Measurements from ENCODE around the gene PEF1. TPM values are rescaled to one million over a fixed set of nuclear protein-coding genes. Genes with fewer than 3 reads are reported as not detected.

The PEF1 gene
- total and polyA plus RNA-seq, 2 donors (not counting 1 experiment from before 2014, with no cell fraction given): 36.7 to 49.4 TPM

DNA sequence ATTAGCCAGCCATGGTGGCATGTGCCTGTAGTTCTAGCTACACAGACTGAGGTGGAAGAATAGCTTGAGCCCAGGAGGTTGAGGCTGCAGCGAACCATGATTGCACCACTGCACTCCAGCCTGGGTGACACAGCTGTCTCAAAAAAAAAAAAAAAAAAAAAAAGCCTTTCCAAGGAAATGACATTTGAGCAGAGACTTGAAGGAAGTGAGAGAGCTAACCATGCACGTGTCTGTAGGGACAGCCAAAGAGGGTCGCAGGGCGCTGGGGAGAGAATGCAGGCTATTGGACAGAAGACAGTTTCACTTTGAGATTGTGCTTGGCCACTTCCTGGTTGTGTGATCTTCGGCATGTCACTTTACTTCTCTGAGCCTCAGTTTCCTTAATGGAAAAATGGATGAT lies 20.4 kb downstream of the PEF1 start:
- ATAC-seq (ENCODE audit: low read depth): no peak
- Mint-ChIP-seq H3K27ac (no peak overlapping the region), H3K27me3 (peaks cover 4% of the 10 kb centered on the region), H3K4me1 (peaks cover 7% of the 10 kb centered on the region), H3K4me3 (no peak overlapping the region), H3K9me3 (ENCODE audit: insufficient read depth) (no peaks in the 10 kb centered on the region)
- H2AFZ ChIP-seq (ENCODE audit: insufficient read depth, low read depth, low read length, poor library complexity, severe bottlenecking): no peak overlapping the region
- H3K79me2 ChIP-seq (ENCODE audit: control insufficient read depth, insufficient read depth, low read length): no peaks in the 10 kb centered on the region
- WGBS (ENCODE audit: insufficient coverage): 46% methylated on average over 5 of the region's 5 CpGs
- H3K27ac ChIP-seq (ENCODE audit: low read length in 2 of 2): no peak overlapping the region
- no peaks in the 10 kb centered on the region for H4K20me1 ChIP-seq (ENCODE audit: control insufficient read depth, insufficient read depth, low read length, poor library complexity, severe bottlenecking)
- ChIA-PET POLR2A (no interaction called here), CTCF (no interaction called here)
- DNase-seq: peak; percentile 9
- no peak overlapping the region for H3K9ac ChIP-seq (ENCODE audit: low read length)
- H3K27me3 ChIP-seq (replicated peaks in 1 of 4; ENCODE audit: control extremely low read depth in 1 of 4, control insufficient read depth in 3 of 4, insufficient read depth in 4 of 4, low read length in 3 of 4): peaks cover 0 to 5% (median 0%) of the 10 kb centered on the region in 4 experiments
- peaks cover 0 to 16% of the 10 kb centered on the region in 2 experiments for H3K36me3 ChIP-seq (replicated peaks in 1 of 2; ENCODE audit: control extremely low read depth in 1 of 2, control insufficient read depth in 1 of 2, extremely low read depth in 1 of 2, insufficient read depth in 2 of 2, low read length in 1 of 2)
- H3K4me1 ChIP-seq (ENCODE audit: control insufficient read depth in 2 of 2, insufficient read depth in 2 of 2, low read length in 2 of 2): peaks cover 2 to 4% of the 10 kb centered on the region in 2 donors
- intact Hi-C loops (cut with micrococcal nuclease): no loop called here
- no peak for TF ChIP-seq CTCF (IDR thresholded peaks at IDR 0.05)
- no peak for TF ChIP-seq EZH2 (IDR thresholded peaks at IDR 0.05; ENCODE audit: borderline replicate concordance, insufficient read depth, low read depth, low read length, poor library complexity, severe bottlenecking)
- H3K4me2 ChIP-seq (replicated peaks; ENCODE audit: low read depth, low read length, poor library complexity, severe bottlenecking): no peak overlapping the region
- no peak overlapping the region for H3K4me3 ChIP-seq (ENCODE audit: control extremely low read depth in 1 of 5, extremely low read depth in 1 of 5, insufficient read depth in 1 of 5, low read depth in 2 of 5, low read length in 4 of 5)
- H3K9me3 ChIP-seq (ENCODE audit: control extremely low read depth in 1 of 3, control insufficient read depth in 2 of 3, insufficient read depth in 1 of 3, low read length in 2 of 3): no peaks in the 10 kb centered on the region

- Mint-ChIP-seq H3K27me3 (peaks cover 13% of the 10 kb centered on the region), H3K27ac (no peak overlapping the region), H3K9me3 (ENCODE audit: insufficient read depth) (no peaks in the 10 kb centered on the region), H3K4me1 (peaks cover 12% of the 10 kb centered on the region), H3K4me3 (no peak overlapping the region)
- Histone ChIP-seq H3K9ac (ENCODE audit: low read length) (no peak overlapping the region), H3K4me2 (replicated peaks; ENCODE audit: low read depth, low read length, poor library complexity, severe bottlenecking) (no peak overlapping the region), H3K4me1 (ENCODE audit: control insufficient read depth in 2 of 2, insufficient read depth in 2 of 2, low read length in 2 of 2) (peaks cover 6 to 8% of the 10 kb centered on the region in 2 donors), H3K36me3 (replicated peaks in 1 of 2; ENCODE audit: control extremely low read depth in 1 of 2, control insufficient read depth in 1 of 2, extremely low read depth in 1 of 2, insufficient read depth in 2 of 2, low read length in 1 of 2) (peaks cover 0 to 7% of the 10 kb centered on the region in 2 experiments), H2AFZ (ENCODE audit: insufficient read depth, low read depth, low read length, poor library complexity, severe bottlenecking) (no peak overlapping the region), H3K4me3 (ENCODE audit: control extremely low read depth in 1 of 5, extremely low read depth in 1 of 5, insufficient read depth in 1 of 5, low read depth in 2 of 5, low read length in 4 of 5) (no peak overlapping the region), H3K9me3 (ENCODE audit: control extremely low read depth in 1 of 3, control insufficient read depth in 2 of 3, insufficient read depth in 1 of 3, low read length in 2 of 3) (no peaks in the 10 kb centered on the region), H3K79me2 (ENCODE audit: control insufficient read depth, insufficient read depth, low read length) (no peaks in the 10 kb centered on the region), H3K27ac (ENCODE audit: low read length in 2 of 2) (no peak overlapping the region), H4K20me1 (ENCODE audit: control insufficient read depth, insufficient read depth, low read length, poor library complexity, severe bottlenecking) (no peaks in the 10 kb centered on the region), H3K27me3 (replicated peaks in 1 of 4; ENCODE audit: control extremely low read depth in 1 of 4, control insufficient read depth in 3 of 4, insufficient read depth in 4 of 4, low read length in 3 of 4) (peaks cover 0 to 14% (median 1%) of the 10 kb centered on the region in 4 experiments)
- DNase-seq (peak; percentile 11), ATAC-seq (ENCODE audit: low read depth) (no peak)
- intact Hi-C loops (cut with micrococcal nuclease): no loop called here
- CTCF ChIA-PET: no interaction called here
- WGBS (ENCODE audit: insufficient coverage): 97% methylated on average over 7 of the region's 12 CpGs
- TF ChIP-seq EZH2 (IDR thresholded peaks at IDR 0.05; ENCODE audit: borderline replicate concordance, insufficient read depth, low read depth, low read length, poor library complexity, severe bottlenecking) (no peak), CTCF (IDR thresholded peaks at IDR 0.05) (no peak)
- POLR2A ChIA-PET: no interaction called here
These were observed 21.3 kb downstream of the PEF1 start for GRCh38 chr1:31623365-31623764.
